ENCODE results near the gene PTPRCAP.

PTPRCAP gene

DNA sequence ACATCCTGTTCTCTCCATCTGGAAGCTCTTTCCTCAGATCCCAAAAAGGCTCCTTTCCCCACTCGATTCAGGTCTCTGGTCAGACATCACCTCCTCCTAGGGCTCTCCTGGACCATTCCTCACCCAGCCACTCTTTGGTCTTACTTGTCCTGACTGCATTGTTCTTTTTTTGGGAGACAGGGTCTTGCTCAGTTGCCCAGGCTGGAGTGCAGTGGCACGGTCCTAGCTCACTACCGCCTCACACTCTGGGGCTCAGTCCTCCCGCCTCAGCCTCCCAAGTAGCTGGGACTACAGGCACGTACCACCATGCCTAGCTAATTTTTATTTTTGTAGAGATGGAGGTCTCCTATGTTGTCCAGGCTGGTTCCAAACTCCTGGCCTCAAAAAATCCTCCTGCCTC lies 8.0 kb upstream of the PTPRCAP start:
- TF ChIP-seq TAF1 (IDR thresholded peaks at IDR 0.05; ENCODE audit: borderline replicate concordance, insufficient read depth, low read length) (no peak), FOXP2 (optimal IDR thresholded peaks at IDR 0.05; ENCODE audit: borderline replicate concordance, extremely low read depth, extremely low read length, insufficient read depth) (no peak), POLR2AphosphoS5 (IDR thresholded peaks at IDR 0.05; ENCODE audit: low read depth, low read length) (no peak), SIN3A (IDR thresholded peaks at IDR 0.05; ENCODE audit: borderline replicate concordance, insufficient read depth, low read length) (no peak)
- TF ChIP-seq, protein P1, sequence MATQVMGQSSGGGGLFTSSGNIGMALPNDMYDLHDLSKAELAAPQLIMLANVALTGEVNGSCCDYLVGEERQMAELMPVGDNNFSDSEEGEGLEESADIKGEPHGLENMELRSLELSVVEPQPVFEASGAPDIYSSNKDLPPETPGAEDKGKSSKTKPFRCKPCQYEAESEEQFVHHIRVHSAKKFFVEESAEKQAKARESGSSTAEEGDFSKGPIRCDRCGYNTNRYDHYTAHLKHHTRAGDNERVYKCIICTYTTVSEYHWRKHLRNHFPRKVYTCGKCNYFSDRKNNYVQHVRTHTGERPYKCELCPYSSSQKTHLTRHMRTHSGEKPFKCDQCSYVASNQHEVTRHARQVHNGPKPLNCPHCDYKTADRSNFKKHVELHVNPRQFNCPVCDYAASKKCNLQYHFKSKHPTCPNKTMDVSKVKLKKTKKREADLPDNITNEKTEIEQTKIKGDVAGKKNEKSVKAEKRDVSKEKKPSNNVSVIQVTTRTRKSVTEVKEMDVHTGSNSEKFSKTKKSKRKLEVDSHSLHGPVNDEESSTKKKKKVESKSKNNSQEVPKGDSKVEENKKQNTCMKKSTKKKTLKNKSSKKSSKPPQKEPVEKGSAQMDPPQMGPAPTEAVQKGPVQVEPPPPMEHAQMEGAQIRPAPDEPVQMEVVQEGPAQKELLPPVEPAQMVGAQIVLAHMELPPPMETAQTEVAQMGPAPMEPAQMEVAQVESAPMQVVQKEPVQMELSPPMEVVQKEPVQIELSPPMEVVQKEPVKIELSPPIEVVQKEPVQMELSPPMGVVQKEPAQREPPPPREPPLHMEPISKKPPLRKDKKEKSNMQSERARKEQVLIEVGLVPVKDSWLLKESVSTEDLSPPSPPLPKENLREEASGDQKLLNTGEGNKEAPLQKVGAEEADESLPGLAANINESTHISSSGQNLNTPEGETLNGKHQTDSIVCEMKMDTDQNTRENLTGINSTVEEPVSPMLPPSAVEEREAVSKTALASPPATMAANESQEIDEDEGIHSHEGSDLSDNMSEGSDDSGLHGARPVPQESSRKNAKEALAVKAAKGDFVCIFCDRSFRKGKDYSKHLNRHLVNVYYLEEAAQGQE (IDR thresholded peaks at IDR 0.05; ENCODE audit: insufficient read depth in 1 of 2, low read depth in 2 of 2, low read length in 2 of 2) = no peak

- TF ChIP-seq FOXP2 (optimal IDR thresholded peaks at IDR 0.05; ENCODE audit: borderline replicate concordance, extremely low read depth, extremely low read length, insufficient read depth) = no peak
- peak; percentile 10; the same call in 1 of the 2 replicates for TF ChIP-seq POLR2AphosphoS5 (IDR thresholded peaks at IDR 0.05; ENCODE audit: low read depth, low read length)
These were observed 5.3 kb upstream of the PTPRCAP start for GRCh38 chr11:67442504-67443404.

DNA sequence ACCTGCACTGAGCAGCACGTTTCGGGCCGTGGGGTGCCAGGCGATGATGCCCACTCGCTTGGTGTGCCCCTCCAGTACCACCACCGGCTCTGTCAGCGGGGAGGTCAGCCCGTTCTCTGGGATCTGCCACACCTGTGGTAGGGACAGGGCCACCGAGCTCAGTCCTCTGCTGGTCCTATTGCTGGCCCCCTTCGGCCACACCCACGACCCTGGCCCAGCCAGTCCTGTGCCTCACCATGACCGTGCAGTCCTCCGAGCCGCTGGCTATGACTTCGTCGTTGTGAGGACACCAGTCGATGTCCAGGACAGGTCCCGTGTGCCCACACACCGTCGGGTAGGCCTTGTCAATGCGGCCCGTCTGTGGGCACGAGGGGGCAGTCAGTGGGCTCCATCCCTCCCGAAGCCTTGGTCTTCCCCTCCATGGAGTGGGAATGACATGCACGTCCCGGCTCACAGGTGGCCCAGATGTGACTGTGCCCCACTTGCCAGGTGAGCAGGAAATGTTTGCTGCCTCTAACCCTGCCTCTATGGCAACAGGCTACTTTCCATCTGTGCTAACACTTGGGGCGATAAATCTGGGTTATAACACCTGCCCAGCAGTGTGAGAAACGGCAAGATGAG lies 4.4 kb upstream of the PTPRCAP start:
- TF ChIP-seq SIN3A (IDR thresholded peaks at IDR 0.05; ENCODE audit: borderline replicate concordance, insufficient read depth, low read length) = no peak
- TF ChIP-seq POLR2AphosphoS5 (IDR thresholded peaks at IDR 0.05; ENCODE audit: low read depth, low read length) = peak; percentile 13; the same call in 1 of the 2 replicates
- TF ChIP-seq, protein P1 (IDR thresholded peaks at IDR 0.05; ENCODE audit: insufficient read depth in 1 of 2, low read depth in 2 of 2, low read length in 2 of 2) = no peak

- TF ChIP-seq, protein P1 (IDR thresholded peaks at IDR 0.05; ENCODE audit: insufficient read depth in 1 of 2, low read depth in 2 of 2, low read length in 2 of 2) = no peak
- TF ChIP-seq TAF1 (IDR thresholded peaks at IDR 0.05; ENCODE audit: borderline replicate concordance, insufficient read depth, low read length) (no peak), SIN3A (IDR thresholded peaks at IDR 0.05; ENCODE audit: borderline replicate concordance, insufficient read depth, low read length) (no peak), POLR2AphosphoS5 (IDR thresholded peaks at IDR 0.05; ENCODE audit: low read depth, low read length) (no peak; the same call in 1 of the 2 replicates), FOXP2 (optimal IDR thresholded peaks at IDR 0.05; ENCODE audit: borderline replicate concordance, extremely low read depth, extremely low read length, insufficient read depth) (no peak)
These were observed 3.6 kb upstream of the PTPRCAP start for GRCh38 chr11:67441098-67441563.

DNA sequence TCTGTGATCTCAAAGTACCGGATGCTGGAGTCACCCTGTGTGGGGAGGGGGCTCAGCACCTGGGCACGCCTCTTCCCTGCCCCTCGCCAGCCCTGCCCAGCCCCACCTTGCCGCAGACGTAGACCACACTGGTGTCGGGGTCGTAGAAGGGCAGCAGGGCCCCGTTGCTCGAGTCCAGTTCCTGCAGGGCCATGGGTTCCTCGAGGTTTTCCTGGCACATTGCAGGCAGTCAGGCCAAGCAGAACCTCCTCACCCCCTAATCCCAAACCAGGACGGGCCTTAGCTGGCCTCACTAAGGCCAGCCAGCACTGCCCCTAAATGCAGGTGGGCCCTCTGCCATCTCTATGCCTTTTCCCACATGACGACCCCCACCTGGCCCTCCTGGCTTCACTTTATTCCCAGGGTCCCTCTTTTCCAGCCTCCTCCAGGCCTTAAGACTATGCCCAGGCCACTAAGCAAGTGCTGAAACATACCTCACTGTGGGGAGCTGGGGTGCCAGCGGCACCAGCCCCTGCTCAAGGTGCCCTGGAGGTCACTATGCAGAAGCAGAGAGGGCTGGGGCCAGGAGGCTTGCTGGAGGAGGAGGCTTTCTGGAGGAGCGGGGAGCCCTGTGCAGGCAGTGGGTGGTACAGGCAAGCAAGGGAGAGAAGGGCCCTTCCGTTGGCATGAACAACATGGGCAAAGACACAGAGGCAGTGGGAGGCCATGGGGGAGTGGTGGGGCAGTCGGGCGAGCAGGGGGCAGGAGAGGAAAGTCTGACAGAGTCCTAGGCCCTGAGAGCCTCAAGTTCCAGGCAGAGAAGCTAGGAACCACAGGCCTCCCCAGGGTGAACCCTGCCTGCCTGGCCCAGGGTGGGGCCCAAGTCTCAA lies 3.0 kb upstream of the PTPRCAP start:
- TF ChIP-seq TAF1 (IDR thresholded peaks at IDR 0.05; ENCODE audit: borderline replicate concordance, insufficient read depth, low read length) (no peak), POLR2AphosphoS5 (IDR thresholded peaks at IDR 0.05; ENCODE audit: low read depth, low read length) (no peak), SIN3A (IDR thresholded peaks at IDR 0.05; ENCODE audit: borderline replicate concordance, insufficient read depth, low read length) (no peak), FOXP2 (optimal IDR thresholded peaks at IDR 0.05; ENCODE audit: borderline replicate concordance, extremely low read depth, extremely low read length, insufficient read depth) (no peak)
- TF ChIP-seq, protein P1 (IDR thresholded peaks at IDR 0.05; ENCODE audit: insufficient read depth in 1 of 2, low read depth in 2 of 2, low read length in 2 of 2) = no peak
